CD4-positive, alpha-beta T cell treated with Interleukin-15 for 1 hour (primary cell): ENCODE results near the gene ABCA8.

Experiments used
- DNase-seq: peaks from one replicate; pipeline ENCODE4 v3.0.0-alpha.2; 2020

Gene ABCA8

DNA sequence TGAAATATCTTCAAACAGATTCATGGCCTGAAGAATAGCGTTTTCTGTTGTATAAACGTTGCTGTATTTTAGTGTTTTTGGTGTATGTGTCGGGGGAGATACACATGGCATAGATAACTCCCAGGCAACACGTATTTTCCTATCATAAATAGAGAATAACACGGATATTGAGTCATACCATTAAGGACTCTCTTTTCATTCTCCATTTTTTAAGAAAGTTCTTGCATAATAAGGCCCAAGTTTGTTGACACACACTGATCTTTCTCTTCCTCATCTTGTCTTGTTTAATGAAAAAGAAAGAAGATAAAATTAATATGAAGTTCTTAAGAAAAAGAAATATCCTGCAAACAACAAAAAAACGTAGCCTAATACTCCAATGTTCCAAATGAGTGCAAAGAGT lies 13.4 kb downstream of the ABCA8 start:
- DNase-seq, result no peak

DNA sequence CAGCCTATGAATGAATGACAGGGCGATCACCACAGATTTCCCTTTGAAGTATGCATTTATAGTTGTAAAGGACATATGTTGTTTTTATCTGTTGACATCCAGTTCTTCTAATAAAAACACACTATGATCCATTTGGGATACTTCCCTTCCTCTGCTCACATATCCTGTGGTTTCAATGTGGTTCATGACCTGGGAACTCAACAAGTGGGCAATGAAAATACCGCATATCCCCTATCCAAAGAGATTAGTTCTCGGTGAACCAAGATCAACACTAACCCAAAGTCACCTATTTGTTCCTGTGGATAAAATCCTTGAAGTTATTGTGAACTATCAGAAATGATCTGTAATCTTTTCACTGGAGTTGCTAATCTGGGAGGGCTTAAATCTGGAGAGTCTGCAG lies 16.0 kb downstream of the ABCA8 start:
- DNase-seq, result no peak

DNA sequence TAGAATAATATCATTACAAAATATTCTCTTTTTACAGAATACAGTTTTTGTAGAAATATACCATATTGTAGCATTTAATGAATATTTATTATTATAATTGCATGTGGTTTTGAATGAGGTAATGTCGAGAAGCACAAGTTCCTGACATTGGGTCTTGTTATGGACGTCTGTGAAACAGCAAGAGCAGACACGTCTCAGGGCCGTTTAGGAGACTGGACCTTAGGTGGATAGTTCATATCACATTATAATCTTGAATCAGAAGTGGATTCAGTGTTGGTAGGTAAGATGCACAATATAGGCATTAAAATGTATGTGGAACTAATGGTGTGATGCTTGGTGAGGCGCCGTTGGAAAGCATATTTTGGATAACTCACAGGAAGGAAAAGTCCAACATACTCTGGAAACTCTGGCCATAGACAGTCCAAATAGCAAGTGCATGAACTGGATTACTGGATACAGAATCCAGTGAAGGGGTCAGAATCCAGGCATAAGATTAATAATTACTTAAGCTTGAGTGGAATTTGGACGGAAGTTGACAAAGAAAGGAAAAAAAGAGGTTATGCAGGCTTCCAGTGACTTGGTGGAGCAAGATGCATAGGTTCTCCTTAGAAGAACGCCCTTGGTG lies 17.2 kb downstream of the ABCA8 start:
- DNase-seq, result no peak

DNA sequence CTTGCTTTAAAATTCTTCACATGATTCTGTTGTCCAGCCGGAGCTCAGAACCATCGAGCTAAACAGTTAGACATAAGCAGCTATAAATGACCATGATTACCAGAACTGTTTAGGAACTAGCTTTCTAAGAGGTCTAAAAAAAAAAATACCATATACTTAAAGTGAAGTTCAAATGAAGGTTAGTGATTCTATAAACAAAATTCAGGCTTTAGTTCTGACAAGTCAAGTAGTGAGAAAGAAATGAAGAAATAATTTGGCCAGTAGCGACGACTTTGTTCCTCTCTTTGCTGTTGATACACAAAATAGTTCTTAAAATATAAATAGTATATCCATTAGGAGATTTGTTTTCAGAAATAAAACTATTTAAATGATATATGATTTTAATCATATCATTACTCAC lies 27.7 kb downstream of the ABCA8 start:
- no peak for DNase-seq

DNA sequence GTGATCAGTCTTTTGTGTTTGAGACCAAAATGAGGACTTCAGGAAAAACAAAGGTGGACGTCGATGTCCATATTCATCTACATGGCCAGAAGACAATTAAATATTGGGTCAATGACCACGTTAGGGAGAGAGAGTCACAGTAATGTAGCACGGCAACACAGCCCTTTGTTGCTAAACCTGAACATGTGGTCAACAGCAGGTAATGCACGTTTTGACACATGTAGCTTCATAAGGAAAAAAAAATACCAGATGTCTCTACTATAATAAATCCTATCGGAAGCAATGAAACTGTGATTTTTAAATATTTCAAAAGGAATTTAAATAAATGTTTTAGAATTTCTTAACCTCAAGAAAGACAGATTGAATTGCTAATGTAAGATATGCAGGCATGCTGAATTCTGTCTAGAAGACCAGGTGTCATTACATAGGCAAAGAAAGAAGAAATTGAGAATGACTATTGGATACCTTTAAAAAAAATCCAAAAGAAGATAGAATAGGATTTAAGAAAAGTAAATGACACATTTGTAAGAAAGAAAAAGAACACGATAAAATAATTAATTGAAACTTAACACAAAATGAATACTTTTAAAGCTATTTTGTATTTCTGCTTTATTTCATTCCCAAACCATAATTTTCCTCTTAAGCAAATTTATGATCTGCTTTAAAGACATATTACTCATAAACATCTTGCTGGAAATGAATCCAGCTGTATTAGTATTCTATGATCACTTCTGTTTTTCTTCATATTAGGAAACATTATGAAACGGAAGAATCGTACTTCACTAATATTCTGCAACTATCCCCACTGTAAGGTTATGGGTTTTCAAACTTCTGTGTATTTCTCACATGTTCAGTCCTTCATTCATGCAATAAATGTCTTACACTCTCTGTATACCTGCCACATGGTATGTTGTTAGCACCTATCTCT lies 30.1 kb downstream of the ABCA8 start:
- DNase-seq, result no peak

DNA sequence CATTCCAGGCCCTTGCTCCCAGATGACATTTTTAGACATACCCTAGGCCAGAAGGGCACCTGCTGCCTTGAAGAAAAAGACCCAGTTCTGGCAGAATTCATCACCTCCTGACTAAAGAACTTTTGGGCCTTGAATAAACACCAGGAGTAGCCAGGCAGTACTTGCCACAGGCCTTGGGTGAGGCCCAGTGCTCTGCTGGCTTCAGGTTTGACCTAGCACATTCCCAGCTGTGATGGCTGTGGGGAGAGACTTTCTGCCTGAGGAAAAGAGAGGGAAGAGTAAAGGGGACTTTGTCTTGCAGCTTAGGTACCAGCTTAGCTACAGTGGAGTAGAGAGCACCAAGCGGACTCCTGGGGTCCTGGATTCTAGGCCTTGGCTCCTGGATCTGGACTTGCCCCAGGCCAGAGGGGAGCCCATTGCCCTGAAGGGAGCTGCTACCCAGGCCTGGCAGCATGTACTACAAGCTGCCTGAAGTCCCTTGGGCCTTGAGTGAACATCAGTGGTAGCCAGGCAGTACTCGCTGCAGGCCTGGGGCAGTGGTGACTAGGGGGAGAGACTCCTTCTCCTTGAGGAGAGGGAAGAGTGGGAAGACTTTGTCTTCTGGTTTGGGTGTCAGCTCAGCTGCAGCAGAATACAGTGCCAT lies 44.3 kb downstream of the ABCA8 start:
- DNase-seq, result no peak

DNA sequence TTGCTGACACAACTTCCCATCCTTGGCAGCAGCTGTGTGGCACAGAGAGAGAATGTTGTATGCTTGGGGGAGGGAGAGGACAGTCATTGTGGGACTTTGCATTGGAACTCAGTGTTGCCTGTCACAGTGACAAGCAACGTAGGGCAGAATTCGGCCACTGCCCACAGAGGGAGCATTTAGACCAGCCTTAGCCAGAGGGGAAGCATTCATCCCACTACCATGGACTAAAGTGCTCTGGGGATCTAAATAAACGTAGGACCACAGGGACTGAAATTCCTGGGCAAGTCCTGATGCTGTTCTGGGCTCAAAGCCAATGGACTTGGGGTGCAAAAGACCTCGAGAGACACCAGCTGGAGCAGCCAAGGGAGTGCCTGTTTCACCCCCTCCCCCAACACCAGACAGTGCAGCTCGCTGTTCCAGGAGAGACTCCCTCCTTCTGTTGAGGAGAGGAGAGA lies 44.9 kb downstream of the ABCA8 start:
- DNase-seq, result no peak

DNA sequence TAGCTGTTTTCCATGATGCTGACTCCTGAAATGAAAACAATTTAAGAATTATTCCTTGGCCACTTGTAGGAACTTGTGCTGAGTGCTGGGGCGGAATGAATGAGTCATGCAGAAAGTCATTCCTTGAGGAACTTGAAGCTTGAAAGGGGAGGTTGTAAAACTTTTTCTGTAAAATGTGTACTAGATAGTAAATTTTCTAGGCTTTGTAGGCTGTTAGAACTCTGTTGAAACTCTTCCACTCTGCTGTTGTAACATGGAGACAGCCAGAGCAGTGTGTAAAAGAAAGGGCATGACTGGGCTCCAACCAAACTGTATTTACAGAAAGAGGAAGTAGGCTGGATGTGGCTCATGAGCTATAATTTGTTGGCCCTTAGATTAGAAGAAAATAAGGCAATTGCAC lies 46.1 kb downstream of the ABCA8 start:
- DNase-seq, result no peak

DNA sequence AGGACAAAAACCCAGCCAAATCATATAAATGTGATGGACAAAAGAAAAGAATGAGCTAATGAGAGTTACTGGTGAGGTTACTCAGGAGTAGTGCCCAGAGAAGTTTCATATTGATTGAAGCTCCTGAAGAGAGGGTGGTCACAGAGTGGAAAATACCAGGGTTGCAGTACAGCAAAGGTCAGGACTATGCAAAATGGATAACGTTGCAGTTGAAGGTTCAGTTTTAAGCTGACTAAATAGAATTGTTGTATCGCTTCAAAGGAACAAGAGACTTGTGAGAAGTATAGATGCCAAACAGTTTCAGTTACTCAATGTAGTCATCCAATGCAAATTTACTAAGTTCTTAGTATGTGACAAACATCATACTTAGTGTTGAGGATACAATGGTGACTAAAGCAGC lies 47.1 kb downstream of the ABCA8 start:
- DNase-seq, result no peak

DNA sequence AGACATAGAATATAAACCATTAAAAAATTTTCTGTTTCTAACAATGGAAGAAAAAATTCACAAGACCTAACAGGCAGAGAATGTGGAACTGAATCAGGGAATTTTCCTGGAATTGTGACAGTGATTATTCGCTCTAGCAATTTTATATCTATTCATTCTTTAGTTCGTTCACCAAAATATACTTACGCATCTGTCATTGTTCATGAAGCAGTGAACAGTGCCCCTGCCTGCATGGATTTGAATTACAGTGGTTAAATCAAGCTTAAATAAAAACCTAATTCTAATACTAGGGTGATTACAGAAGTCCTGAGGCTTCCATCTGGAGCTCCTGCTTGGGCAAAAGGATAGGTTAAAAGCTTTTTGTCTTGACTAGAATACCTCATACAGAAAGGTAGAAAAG lies 48.6 kb downstream of the ABCA8 start:
- DNase-seq, result no peak

DNA sequence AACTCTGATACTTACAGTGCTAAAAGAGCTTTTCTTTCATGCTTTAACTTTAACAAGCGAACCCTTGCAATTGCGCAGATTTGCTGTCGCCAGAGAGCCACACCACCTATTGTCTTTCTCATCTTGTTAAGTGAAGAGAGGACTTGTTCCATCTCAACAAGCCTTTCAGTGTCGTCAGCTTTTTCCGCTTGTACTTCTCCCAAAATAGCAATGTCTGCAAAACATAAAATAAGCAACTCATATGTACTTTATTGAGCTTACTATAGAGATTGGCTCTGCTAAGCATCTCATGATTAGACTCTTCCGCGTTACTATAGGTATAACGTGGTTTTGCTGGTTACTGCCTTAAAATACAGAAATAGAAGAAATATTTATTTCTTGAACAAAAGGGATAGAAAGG lies 51.9 kb downstream of the ABCA8 start:
- DNase-seq, result no peak

DNA sequence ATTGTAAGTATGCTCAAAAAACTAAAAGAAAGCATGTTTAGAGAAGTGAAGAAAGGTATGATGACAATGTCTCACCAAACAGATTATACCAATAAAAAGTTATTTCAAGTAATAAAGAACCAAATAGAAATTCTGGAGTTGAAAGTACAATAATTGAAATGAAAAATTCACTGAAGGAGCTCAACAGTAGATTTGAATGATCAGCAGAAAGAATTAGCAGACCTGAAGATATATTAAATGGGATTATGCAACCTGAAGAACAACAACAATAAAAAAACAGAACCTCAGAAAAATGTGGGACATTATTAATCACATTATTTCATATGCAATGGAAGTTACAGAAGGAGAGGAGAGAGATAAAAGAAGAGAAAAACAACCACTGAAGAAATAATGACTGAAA lies 57.6 kb downstream of the ABCA8 start:
- DNase-seq, result no peak

DNA sequence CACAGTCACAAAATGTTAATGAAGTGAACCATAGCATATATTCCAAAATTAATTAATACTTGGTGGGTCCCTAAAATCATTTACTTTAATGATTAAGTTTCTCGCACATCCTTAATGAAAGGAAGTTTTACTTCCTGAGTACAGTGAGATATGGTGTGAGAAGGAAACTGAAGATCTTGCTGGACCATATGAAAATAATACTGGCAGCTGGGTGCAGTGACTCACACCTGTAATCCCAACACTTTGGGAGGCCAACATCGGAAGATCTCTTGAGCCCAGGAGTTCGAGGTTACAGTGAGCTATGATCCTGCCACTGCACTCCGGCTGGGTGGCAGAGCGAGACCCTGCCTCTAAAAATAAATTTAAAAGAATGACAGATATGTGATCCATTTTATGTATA lies 62.5 kb downstream of the ABCA8 start:
- DNase-seq, result no peak

DNA sequence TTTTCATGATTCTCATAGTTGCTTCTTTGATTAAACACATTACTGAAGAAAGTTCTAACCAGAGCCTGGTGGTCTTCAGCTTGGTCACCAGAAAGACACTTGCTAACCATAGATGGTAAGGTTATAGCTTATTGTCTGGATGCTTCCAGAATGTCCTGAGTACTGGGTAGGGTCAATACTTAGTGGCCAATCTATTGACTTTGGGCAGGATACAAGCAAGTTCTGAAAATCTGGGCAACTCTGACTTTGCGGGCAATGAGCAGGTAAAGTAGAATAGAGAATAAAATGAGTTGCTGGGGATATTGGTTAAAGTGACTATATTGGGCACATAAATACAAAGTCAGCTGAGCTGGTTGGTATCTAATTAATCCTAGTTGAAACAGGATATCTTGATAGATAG lies 63.0 kb downstream of the ABCA8 start:
- DNase-seq, result no peak

DNA sequence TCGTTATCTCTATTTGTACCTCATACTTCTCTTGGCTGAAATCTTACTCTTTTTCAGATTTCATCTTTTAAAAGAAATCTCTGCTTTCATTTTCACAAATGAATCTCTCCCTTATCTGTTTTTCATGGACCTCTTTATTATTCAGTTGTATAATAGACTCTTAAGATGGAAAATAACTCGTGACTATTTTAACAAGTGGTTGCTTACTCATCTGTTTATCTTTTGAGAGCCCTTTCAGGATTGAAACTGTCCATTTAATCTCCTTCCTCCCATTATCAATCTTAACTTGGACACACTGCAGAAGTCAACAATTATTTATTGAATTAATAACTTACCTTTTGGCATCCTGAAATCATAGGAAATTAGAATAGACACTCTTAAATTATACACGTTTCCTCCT lies 68.8 kb downstream of the ABCA8 start:
- no peak for DNase-seq

DNA sequence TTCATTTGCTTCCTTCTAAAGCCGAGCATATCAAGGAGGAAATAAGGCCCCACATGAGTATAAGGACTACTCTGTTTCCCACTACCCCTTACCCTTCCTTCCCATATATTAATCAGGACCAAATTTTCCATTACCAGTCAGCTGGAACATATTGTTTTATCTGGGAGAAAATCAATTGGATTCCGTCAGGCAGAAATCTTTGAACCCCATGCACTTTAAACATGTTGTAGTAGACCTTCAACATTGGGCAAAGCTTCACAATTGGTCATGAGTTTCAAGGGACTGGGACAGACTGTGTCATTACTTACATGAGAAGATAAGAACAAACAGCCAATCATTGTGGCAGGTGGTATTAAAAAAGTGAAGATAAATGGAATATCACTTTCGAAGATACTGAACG lies 70.3 kb downstream of the ABCA8 start:
- DNase-seq, result no peak

DNA sequence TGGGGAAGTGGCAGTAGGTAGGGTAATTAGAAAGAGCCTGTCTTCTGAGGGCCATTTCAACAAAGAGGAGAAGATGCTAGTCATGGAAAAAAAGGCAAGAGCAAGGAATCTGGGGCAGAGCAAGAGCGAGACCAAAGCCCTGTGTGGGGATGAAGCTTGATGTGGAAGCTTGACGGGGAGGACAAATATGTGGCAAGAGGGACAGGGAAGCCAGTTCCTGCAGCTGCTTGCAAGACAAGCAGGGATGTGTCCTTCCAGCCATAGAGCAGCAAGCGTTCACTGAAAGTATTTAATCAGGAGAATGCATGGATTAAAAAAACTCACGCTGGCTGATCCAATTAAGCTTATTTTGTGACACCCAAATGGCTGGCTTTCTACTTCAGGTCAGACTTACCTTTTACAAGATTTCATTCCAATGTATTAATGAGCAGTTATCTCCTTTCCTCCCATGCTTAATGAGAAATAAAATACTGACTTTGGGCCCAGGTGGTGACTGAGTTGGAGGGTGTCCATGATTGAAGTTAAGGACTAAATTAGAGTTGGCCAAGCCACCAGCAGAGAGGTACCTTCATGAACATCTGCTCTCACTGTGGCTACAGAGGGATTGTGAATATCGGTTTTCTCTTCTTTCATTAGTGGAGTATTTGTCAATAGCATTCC lies 76.8 kb downstream of the ABCA8 start:
- DNase-seq, result no peak

DNA sequence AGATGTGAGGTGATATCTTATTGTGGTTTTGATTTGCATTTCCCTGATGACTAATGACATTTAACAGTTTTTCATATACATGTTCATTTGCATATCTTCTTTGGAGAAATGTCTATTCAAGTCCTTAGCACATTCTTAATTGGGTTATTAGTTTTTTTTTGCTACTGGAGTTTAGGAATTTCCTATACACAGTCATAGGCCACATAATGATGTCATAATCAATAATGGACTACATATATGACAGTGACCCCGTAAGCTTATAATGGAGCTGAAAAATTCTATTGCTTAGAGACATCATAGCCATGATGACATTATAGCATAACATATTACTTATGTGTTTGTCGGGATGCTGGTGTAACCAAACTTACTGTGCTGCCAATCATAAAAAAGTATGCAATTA lies 83.7 kb downstream of the ABCA8 start:
- no peak for DNase-seq

DNA sequence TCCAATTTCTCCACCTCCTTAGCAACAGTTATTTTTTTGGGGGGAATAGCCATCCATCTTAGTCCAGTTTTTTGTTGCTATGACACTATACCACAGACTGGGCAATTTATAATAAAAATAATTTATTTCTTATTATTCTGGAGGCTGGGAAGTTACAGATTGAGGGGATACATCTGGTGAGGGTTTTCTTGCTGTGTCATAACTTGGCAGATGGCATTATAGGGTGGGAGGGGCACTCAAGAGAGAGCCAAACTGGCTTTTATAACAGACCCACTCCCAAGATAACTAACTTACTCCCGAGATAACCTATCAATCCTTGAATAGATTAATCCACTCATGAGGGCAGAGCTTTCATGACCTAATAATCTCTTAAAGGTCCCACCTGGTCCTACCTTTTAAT lies 84.2 kb downstream of the ABCA8 start:
- DNase-seq, result no peak

DNA sequence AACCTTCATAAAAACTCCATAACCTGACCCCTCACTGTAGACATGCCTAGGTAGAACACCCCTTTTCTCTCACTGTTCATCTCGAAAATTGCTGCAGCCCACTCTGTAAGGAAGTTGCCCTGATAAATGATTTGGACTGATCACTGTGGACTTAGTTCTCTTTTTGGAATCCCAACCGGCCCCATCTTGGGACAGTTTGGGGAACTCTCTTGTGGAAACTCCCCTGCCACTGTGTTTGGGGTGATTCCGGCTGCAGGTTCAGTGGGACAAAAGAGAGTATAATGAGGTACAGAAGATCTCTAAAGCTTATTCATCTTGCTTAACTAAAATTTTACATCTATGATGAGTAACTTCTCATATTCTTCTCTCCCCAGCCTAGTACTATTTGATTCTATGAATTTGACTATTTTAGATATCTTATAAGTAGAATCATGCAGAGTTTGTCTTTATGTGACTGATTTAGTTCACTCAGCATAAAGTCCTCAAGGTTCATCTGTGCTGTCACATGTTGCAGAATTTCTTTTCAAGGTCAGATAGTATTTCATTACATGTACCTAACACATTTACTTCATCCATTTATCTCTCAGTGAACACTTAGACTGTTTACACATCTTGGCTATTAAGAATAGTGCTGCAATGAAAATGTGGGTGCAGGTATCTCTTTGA lies 84.9 kb downstream of the ABCA8 start:
- no peak for DNase-seq

DNA sequence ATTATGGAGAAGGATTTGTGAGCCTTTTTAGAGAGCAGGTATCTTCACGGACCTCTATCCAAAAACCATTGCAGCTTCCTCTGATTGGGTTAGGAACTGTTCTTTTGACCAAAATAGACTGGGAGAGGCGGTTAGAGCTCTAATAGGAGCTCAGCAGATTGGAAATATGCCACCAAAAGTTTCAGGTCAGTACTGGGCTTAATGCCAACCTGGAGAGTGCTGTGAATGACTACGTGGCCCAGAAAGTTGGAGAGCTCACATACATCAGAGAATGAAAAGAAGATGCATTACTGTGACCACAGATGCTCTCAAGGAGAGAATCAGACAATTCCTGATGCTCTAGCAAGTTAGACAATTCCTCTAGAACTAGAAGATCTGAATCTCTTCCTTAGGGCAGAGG lies 86.5 kb downstream of the ABCA8 start:
- no peak for DNase-seq

DNA sequence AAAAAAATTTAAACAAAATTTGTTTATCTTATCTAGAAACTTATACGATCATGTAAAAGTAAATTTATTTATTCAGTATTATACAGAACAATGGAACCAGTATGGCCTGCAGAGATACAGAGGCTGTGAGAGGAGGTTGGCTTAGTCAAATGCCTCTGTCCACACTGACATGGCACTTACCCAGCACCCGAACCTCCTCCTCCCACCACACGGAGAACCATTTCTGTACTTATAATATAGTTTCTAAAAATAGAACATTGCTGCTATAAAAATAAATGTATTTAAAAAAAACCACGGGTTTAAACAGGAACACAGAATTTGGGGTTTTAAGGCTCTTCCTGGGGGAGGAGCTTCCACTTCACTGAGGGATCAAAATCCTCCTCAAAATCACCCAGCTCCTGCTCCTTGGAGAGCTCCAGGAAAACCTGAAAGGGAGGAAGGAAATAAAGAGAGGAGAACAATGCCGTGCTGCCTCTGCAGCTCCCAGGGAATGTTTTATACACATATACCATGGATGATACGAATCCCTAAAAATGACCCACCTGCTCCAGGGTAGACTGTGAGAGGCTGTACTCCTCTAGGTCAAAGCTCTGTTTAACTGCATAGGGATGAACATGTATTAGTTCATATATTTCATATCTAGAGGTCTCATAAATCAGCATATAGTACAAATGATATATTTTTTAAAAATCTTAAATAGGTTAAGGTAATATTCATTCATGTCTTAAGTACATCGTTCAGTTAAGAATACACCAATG lies 87.3 kb downstream of the ABCA8 start:
- no peak for DNase-seq
